Smooth muscle cell (in vitro differentiated cells): Measurements from ENCODE around the gene ESR2. TPM values are rescaled to one million over a fixed set of nuclear protein-coding genes. Genes with fewer than 3 reads are reported as not detected.

ENCODE experiments used
- DNase-seq: peaks from one replicate; lab custom pipeline; 2025; ENCODE audit not compliant: unreplicated experiment; lab: John Stamatoyannopoulos, UW
- H2AFZ ChIP-seq: fragments of 200-600 bp; sonication (generic); 2 replicates; pipeline ENCODE4 v1.6.0; 2016; ENCODE audit warnings: antibody characterized with exemption, low read depth, mild to moderate bottlenecking
- H3F3A ChIP-seq: fragments of 200-600 bp; sonication (generic); 2 replicates; pipeline ENCODE4 v1.6.0; 2017; ENCODE audit warnings: antibody characterized with exemption, low read depth
- H3K27ac ChIP-seq: fragments of 200-600 bp; sonication (generic); 2 replicates; pipeline ENCODE4 v1.5.1; 2016; ENCODE audit warnings: low read depth, mild to moderate bottlenecking
- H3K27me3 ChIP-seq: fragments of 200-600 bp; sonication (generic); 2 replicates; pipeline ENCODE4 v1.6.1; 2016; ENCODE audit warnings: low read depth, mild to moderate bottlenecking
- H3K36me3 ChIP-seq: fragments of 200-600 bp; sonication (generic); 2 replicates; pipeline ENCODE4 v1.5.1; 2016; ENCODE audit warnings: low read depth
- H3K4me1 ChIP-seq: fragments of 200-600 bp; sonication (generic); 2 replicates; pipeline ENCODE4 v1.5.1; 2016; ENCODE audit warnings: low read depth
- H3K4me2 ChIP-seq: fragments of 200-600 bp; sonication (generic); 2 replicates; pipeline ENCODE4 v1.6.0; 2016; ENCODE audit warnings: mild to moderate bottlenecking
- H3K4me3 ChIP-seq: fragments of 200-600 bp; sonication (generic); 2 replicates; pipeline ENCODE4 v1.5.1; 2016; ENCODE audit warnings: mild to moderate bottlenecking
- H3K79me2 ChIP-seq: fragments of 200-600 bp; sonication (generic); 2 replicates; pipeline ENCODE4 v1.6.0; 2016; ENCODE audit warnings: low read depth, mild to moderate bottlenecking
- H3K9ac ChIP-seq: fragments of 200-600 bp; sonication (generic); 2 replicates; pipeline ENCODE4 v1.6.0; 2016; ENCODE audit warnings: low read depth
- H3K9me3 ChIP-seq: fragments of 200-600 bp; sonication (generic); replicated peaks from 2 replicates; pipeline ENCODE4 v1.5.1; 2016; ENCODE audit warnings: low read depth
- H4K20me1 ChIP-seq: fragments of 200-600 bp; sonication (generic); 2 replicates; pipeline ENCODE4 v1.6.0; 2016; ENCODE audit warnings: low read depth
- WGBS: methylation state at CpG from one replicate; pipeline ENCODE4 v1.1.7; 2016; ENCODE audit warnings: low lambda C conversion rate; 5-methylcytosine and 5-hydroxymethylcytosine counted together
- polyA plus RNA-seq: library from polyadenylated mRNA; unstranded; fragments of >200 nt; fragmentation: Nextera tagmentation; extraction: Ambion mirVana; gene quantifications from 2 replicates; pipeline ENCODE4 v1.2.1, GENCODE V29; 2016
- total RNA-seq: library from RNA; depleted of rRNA; stranded (reverse); fragments of >200 nt; gene quantifications from 2 replicates; pipeline ENCODE4 v1.2.3, GENCODE V29; 2014
- TF ChIP-seq, protein P1 (sequence below): fragments of 200-600 bp; sonication (generic); IDR thresholded peaks from 2 replicates; pipeline ENCODE4 v1.5.1; 2017; ENCODE audit warnings: borderline replicate concordance, mild to moderate bottlenecking, antibody characterized with exemption; ENCODE audit not compliant: insufficient read depth, poor library complexity, severe bottlenecking

Gene ESR2
- total and polyA plus RNA-seq, 2 experiments from 2014 or later: not detected

DNA sequence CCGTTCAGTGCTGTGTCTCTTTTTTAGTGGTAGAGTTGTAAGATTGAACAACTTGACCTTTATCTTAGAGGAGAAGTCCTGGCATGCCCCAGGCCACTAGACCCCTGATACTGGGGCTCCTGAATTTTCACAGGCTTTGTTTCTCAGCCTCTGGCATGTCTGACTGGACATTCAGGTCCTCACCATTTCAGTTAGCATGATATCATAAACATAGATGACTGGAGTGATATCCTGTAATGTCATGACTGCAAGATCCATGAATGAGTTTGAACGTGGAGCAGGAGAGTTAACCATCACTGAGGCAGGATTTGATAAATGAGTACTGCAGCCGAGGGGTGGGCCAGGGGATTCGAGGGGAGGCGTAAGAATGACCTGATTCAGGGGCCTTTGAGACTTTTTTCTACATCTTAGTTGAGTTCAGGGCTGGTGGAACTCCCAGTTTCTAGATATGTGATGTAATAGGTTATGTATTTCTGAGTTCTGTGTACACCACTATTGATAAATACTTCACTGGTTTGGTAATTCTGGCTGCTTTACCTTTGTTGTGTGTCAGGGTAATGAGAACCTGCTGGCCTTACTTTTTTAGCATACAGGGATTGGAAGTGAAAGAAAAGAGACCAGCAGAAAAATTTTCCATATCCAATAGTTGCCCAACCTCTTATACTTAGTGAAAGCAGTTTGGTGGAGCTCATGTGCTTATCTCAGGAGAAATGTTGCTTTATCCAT, 224.4 kb downstream of the ESR2 start:
- Histone ChIP-seq H3K9me3 (no peaks in the 10 kb centered on the region), H3K27ac (no peak overlapping the region), H3K9ac (no peak overlapping the region), H4K20me1 (no peaks in the 10 kb centered on the region), H3K27me3 (no peaks in the 10 kb centered on the region), H3F3A (no peaks in the 10 kb centered on the region), H2AFZ (no peak overlapping the region), H3K36me3 (no peaks in the 10 kb centered on the region), H3K4me2 (no peak overlapping the region), H3K79me2 (no peaks in the 10 kb centered on the region), H3K4me1 (no peaks in the 10 kb centered on the region), H3K4me3 (no peak overlapping the region)
- no peak for DNase-seq
- TF ChIP-seq, protein P1, sequence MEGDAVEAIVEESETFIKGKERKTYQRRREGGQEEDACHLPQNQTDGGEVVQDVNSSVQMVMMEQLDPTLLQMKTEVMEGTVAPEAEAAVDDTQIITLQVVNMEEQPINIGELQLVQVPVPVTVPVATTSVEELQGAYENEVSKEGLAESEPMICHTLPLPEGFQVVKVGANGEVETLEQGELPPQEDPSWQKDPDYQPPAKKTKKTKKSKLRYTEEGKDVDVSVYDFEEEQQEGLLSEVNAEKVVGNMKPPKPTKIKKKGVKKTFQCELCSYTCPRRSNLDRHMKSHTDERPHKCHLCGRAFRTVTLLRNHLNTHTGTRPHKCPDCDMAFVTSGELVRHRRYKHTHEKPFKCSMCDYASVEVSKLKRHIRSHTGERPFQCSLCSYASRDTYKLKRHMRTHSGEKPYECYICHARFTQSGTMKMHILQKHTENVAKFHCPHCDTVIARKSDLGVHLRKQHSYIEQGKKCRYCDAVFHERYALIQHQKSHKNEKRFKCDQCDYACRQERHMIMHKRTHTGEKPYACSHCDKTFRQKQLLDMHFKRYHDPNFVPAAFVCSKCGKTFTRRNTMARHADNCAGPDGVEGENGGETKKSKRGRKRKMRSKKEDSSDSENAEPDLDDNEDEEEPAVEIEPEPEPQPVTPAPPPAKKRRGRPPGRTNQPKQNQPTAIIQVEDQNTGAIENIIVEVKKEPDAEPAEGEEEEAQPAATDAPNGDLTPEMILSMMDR: no peak
- 86% methylated on average over 5 of the region's 5 CpGs for WGBS

DNA sequence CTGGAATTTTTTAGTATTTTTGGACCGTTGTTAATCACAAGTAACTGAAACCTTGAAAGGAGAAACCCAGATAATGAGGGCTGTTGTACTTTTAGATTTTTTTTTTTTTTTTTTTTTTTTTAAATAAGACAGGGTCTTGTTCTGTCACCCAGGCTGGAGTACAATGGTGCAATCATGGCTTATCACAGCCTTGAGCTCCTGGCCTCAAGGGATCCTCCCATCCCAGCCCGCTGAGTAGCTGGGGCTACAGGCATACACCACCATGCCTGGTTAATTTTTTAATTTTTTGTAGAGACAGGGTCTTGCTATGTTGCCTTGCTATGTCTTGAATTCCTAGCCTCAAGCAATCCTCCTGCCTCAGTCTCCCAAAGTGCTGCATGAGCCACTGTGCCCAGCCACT, 229.7 kb downstream of the ESR2 start:
- Histone ChIP-seq H3K27me3 (no peaks in the 10 kb centered on the region), H3K27ac (no peak overlapping the region), H3K9me3 (no peaks in the 10 kb centered on the region), H3K4me1 (peaks cover 15% of the 10 kb centered on the region), H3K36me3 (no peaks in the 10 kb centered on the region), H3K9ac (no peak overlapping the region), H3K79me2 (no peaks in the 10 kb centered on the region), H3K4me2 (no peak overlapping the region), H2AFZ (no peak overlapping the region), H3F3A (no peaks in the 10 kb centered on the region), H3K4me3 (no peak overlapping the region), H4K20me1 (no peaks in the 10 kb centered on the region)
- TF ChIP-seq, protein P1: no peak
- no peak for DNase-seq
- 95% methylated on average over 2 of the region's 2 CpGs for WGBS

DNA sequence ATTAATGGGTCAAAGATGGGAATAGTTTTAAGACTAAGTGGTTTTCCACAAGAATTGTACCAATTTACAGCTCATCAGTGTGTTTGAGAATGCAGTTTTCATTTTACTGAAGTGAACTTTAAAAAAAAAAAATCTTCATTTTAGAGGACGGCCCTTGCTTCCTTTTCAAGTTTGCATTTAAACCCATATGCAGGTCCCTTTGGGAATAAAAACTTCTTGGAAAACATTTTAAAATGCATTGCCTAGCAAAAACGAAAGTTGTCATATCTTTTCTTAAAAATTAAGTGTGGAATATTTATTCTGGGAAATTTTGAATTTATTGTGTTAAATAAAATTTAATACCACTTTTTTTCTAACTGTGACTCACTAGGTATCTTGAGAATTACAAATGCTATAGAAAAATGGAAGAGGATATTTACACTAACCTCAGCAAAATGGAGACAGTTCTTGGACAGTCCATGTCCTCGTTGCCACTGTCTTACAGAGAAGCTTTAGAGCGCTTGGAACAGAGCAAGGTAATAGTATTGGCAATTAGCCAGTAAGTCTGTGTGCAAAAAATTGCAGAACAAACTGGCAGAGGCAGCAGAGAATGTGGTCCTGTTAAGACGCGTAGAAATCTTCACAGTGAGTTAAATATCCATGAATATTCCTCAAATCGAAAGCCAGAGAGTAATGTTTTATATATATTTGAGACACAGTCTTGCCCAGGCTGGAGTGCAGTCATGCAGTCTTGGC, 231.6 kb downstream of the ESR2 start:
- Histone ChIP-seq H3F3A (no peaks in the 10 kb centered on the region), H2AFZ (no peak overlapping the region), H3K27ac (no peak overlapping the region), H3K79me2 (no peaks in the 10 kb centered on the region), H3K36me3 (no peaks in the 10 kb centered on the region), H3K4me1 (peaks cover 15% of the 10 kb centered on the region), H3K9ac (no peak overlapping the region), H3K4me2 (no peak overlapping the region), H4K20me1 (no peaks in the 10 kb centered on the region), H3K9me3 (no peaks in the 10 kb centered on the region), H3K27me3 (no peaks in the 10 kb centered on the region), H3K4me3 (no peak overlapping the region)
- WGBS: 89% methylated on average over 7 of the region's 7 CpGs
- TF ChIP-seq, protein P1: no peak
- DNase-seq: no peak
